ENCODE results near the gene ADCY4. TPM values are rescaled to one million over a fixed set of nuclear protein-coding genes. Genes with fewer than 3 reads are reported as not detected.

ADCY4 gene
- total and polyA plus RNA-seq, 2 of the 13 experiments (the other 11 are each of a cell fraction or from before 2014, with no cell fraction given): 0.03 TPM; not detected in 1

DNA sequence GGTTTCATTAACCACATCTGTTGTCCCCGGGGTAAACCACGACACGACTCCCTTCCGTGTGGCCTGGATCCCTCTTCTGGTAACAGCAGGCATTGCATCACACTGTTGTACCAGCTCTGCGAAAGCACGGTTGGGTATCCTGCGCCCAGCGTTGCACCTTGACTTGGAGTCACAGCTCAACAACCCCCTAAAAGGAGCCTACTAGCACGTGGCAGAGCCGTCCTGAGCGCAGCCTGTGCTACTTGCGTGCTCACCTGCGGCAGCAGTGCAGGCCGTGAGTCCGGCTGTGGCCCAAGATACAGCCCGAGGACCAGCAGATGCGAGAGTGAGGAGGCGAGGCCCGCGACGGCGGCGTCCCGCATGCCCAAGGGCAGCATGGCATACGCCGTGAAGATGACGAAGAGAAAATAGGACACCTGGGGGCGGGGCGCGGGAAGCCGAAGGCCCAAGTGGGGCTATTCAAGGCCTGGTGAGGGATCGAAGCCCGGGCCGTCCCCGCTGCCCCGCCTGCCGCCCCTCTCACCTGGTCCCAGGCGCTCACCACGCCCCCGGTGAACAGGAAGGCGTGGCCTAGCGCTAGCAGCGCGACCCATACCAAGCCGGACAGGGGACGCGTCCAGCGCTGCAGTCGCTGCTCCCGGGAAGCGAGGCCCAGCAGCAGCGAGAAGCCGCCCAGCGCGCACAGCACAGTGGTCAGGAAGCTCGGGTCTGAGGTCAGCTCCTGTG, 2.4 kb downstream of the ADCY4 start (continued):
- TF ChIP-seq, protein P1, sequence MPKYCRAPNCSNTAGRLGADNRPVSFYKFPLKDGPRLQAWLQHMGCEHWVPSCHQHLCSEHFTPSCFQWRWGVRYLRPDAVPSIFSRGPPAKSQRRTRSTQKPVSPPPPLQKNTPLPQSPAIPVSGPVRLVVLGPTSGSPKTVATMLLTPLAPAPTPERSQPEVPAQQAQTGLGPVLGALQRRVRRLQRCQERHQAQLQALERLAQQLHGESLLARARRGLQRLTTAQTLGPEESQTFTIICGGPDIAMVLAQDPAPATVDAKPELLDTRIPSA (CRISPR knock-in tag; IDR thresholded peaks at IDR 0.05; ENCODE audit: borderline replicate concordance): no peak
- no peak; the same call in 1 of the 2 replicates for TF ChIP-seq ZNF326 (CRISPR knock-in tag; IDR thresholded peaks at IDR 0.05; ENCODE audit: borderline replicate concordance)
- TF ChIP-seq, protein P2, sequence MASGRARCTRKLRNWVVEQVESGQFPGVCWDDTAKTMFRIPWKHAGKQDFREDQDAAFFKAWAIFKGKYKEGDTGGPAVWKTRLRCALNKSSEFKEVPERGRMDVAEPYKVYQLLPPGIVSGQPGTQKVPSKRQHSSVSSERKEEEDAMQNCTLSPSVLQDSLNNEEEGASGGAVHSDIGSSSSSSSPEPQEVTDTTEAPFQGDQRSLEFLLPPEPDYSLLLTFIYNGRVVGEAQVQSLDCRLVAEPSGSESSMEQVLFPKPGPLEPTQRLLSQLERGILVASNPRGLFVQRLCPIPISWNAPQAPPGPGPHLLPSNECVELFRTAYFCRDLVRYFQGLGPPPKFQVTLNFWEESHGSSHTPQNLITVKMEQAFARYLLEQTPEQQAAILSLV (CRISPR knock-in tag; IDR thresholded peaks at IDR 0.05; ENCODE audit: borderline replicate concordance): peak; percentile 98
- peak; percentile 95 for TF ChIP-seq BORCS8-MEF2B (CRISPR knock-in tag; IDR thresholded peaks at IDR 0.05)
- peak; percentile 95; the same call in 1 of the 2 replicates for TF ChIP-seq MEIS1 (CRISPR knock-in tag; IDR thresholded peaks at IDR 0.05; ENCODE audit: borderline replicate concordance)
- no peak for TF ChIP-seq SIN3A (IDR thresholded peaks at IDR 0.05; ENCODE audit: borderline replicate concordance, low read depth, low read length)
- no peak for TF ChIP-seq ZNF629 (CRISPR knock-in tag; conservative IDR thresholded peaks at IDR 0.05)
- peak; percentile 86; the same call in 1 of the 2 replicates for TF ChIP-seq ZNF720 (CRISPR knock-in tag; IDR thresholded peaks at IDR 0.05)
- TF ChIP-seq FOXK1 (CRISPR knock-in tag; IDR thresholded peaks at IDR 0.05; ENCODE audit: borderline replicate concordance, low read depth): no peak
- peak; percentile 63 for TF ChIP-seq MYC (CRISPR knock-in tag; IDR thresholded peaks at IDR 0.05; ENCODE audit: borderline replicate concordance)
- TF ChIP-seq, protein P3, sequence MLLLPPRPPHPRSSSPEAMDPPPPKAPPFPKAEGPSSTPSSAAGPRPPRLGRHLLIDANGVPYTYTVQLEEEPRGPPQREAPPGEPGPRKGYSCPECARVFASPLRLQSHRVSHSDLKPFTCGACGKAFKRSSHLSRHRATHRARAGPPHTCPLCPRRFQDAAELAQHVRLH (CRISPR knock-in tag; IDR thresholded peaks at IDR 0.05; ENCODE audit: borderline replicate concordance, low read depth): peak; percentile 97
- no peak for TF ChIP-seq NCOA5 (CRISPR knock-in tag; IDR thresholded peaks at IDR 0.05)
- TF ChIP-seq ZNF510 (CRISPR knock-in tag; IDR thresholded peaks at IDR 0.05; ENCODE audit: low read depth): peak; percentile 93
- peak; percentile 97 for TF ChIP-seq HOXA9 (CRISPR knock-in tag; IDR thresholded peaks at IDR 0.05; ENCODE audit: borderline replicate concordance)
- peak; percentile 100 for TF ChIP-seq ZNF782 (CRISPR knock-in tag; IDR thresholded peaks at IDR 0.05; ENCODE audit: borderline replicate concordance)
- TF ChIP-seq ZNF430 (CRISPR knock-in tag; IDR thresholded peaks at IDR 0.05): peak; percentile 49; the same call in 1 of the 2 replicates
- TF ChIP-seq, protein P4, sequence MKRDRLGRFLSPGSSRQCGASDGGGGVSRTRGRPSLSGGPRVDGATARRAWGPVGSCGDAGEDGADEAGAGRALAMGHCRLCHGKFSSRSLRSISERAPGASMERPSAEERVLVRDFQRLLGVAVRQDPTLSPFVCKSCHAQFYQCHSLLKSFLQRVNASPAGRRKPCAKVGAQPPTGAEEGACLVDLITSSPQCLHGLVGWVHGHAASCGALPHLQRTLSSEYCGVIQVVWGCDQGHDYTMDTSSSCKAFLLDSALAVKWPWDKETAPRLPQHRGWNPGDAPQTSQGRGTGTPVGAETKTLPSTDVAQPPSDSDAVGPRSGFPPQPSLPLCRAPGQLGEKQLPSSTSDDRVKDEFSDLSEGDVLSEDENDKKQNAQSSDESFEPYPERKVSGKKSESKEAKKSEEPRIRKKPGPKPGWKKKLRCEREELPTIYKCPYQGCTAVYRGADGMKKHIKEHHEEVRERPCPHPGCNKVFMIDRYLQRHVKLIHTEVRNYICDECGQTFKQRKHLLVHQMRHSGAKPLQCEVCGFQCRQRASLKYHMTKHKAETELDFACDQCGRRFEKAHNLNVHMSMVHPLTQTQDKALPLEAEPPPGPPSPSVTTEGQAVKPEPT (CRISPR knock-in tag; IDR thresholded peaks at IDR 0.05; ENCODE audit: low read depth): peak; percentile 97
- TF ChIP-seq ZNF337 (CRISPR knock-in tag; IDR thresholded peaks at IDR 0.05; ENCODE audit: borderline replicate concordance, low read depth): no peak
- peak; percentile 63; the same call in 1 of the 2 replicates for TF ChIP-seq KMT2A (CRISPR knock-in tag; IDR thresholded peaks at IDR 0.05)
- TF ChIP-seq TGIF2 (CRISPR knock-in tag; IDR thresholded peaks at IDR 0.05): no peak; the same call in 1 of the 2 replicates
- TF ChIP-seq KDM5B (CRISPR knock-in tag; IDR thresholded peaks at IDR 0.05; ENCODE audit: borderline replicate concordance): peak; percentile 99
- TF ChIP-seq, protein P5, sequence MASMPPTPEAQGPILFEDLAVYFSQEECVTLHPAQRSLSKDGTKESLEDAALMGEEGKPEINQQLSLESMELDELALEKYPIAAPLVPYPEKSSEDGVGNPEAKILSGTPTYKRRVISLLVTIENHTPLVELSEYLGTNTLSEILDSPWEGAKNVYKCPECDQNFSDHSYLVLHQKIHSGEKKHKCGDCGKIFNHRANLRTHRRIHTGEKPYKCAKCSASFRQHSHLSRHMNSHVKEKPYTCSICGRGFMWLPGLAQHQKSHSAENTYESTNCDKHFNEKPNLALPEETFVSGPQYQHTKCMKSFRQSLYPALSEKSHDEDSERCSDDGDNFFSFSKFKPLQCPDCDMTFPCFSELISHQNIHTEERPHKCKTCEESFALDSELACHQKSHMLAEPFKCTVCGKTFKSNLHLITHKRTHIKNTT (CRISPR knock-in tag; IDR thresholded peaks at IDR 0.05): no peak
- no peak for TF ChIP-seq ZFP62 (CRISPR knock-in tag; IDR thresholded peaks at IDR 0.05)
- peak; percentile 99 for TF ChIP-seq ZNF274 (CRISPR knock-in tag; IDR thresholded peaks at IDR 0.05)
- peak; percentile 17; the same call in 1 of the 2 replicates for TF ChIP-seq ZNF790 (CRISPR knock-in tag; IDR thresholded peaks at IDR 0.05; ENCODE audit: borderline replicate concordance)

Data from HepG2 (cell line).